Measurements from ENCODE around the gene SHB.

GRCh38 chr9:37996819-37997217, 72.2 kb downstream of the SHB start:
- TF ChIP-seq CTCF (IDR thresholded peaks at IDR 0.05) (no peak), POLR2A (IDR thresholded peaks at IDR 0.05) (no peak)

Measured in body of pancreas (tissue), 4 donors.